Activated T-cell treated with anti-CD3 and anti-CD28 coated beads, Interleukin-2, amount 50 U/mL, for 1 hour (primary cell): ENCODE results near the gene MYO1F.
"Not testable (repeated sequence)": the region's sequence is repeated elsewhere in the genome, so short reads cannot be mapped to it uniquely, and the experiment has no call there.

Experiments used
- DNase-seq: peaks from one replicate; pipeline ENCODE4 v3.0.0-alpha.2; 2020

The MYO1F gene

DNA sequence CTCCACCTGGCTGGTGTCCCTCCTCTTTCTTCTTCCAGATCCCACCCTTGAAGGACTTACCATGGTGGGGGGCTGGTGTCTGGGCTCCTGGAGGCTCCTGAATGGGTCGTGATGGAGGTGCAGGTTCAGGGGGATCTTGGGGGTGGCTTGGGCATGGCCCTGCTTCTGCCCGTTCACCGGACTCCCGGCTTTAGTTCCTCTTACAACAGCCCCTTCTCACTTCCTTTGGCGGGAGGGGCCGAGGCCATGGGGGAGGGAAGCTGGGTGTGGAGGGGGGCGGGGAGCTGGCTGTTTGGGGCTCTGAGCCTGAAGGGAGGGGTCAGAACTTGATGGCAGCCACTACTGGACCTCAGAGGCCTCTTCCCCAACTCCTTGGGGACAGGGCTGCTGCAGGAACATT, at the start of gene MYO1F:
Gene MYO1F (minus strand): TSS at position 196 of the 400 bp plus-strand sequence. CDS start 133 bp downstream, at position 63.
- DNase-seq, result no peak

DNA sequence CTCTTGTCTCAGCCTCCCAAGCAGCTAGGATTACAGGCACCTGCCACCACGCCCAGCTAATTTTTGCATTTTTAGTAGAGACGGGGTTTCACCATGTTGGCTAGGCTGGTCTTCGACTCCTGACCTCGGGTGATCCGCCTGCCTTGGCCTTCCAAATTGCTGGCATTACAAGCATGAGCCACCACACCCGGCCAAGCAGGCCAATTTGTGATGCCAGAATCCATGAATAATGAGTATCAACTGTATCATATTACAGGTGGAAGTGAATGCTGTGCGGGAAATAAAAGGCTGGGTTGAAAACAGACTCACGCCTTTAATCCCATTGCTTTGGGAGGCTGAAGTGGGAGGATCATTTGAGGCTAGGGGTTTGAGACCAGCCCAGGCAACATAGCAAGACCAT, 49.6 kb upstream of the MYO1F start:
- DNase-seq, result no peak

DNA sequence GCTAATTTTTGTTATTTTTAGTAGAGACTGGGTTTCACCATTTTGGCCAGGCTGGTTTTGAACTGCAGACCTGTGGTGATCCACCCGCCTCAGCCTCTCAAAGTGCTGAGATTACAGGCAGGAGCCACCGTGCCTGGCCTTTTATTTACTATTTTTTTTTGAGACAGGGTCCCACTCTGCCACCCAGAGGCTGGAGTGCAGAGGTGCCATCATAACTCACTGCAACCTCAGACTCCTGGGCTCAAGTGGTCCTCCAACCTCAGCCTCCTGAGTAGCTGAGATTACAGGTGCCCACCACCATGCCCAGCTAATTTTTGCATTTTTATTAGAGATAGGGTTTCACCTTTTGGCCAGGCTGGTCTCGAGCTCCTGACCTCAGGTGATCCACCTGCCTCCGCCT, 45.6 kb upstream of the MYO1F start:
- DNase-seq, result not testable (repeated sequence)

- DNase-seq, result no peak
These were observed 41.5 kb upstream of the MYO1F start for GRCh38 chr19:8618751-8619150.

DNA sequence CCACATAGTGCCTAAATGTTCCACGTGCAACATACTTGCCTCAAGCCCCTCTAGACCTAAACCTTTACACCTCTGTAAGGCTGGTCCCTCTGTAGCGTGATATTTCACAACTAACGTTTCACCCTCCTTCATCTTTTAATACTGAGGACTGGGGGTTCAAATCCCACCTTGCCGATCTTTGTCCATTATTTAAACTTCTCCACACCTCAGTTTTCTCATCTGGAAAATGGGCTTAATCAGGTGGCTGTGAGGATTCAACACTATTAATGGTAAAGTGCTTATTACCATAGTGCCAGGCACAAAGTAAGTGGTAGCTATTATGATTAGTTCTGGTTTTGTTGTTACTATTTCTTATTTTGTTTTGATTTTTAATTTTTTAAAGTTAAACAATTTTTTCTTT, 40.7 kb upstream of the MYO1F start:
- no peak for DNase-seq

- DNase-seq, result not testable (repeated sequence)
These were observed 40.1 kb upstream of the MYO1F start for GRCh38 chr19:8617325-8617724.

DNA sequence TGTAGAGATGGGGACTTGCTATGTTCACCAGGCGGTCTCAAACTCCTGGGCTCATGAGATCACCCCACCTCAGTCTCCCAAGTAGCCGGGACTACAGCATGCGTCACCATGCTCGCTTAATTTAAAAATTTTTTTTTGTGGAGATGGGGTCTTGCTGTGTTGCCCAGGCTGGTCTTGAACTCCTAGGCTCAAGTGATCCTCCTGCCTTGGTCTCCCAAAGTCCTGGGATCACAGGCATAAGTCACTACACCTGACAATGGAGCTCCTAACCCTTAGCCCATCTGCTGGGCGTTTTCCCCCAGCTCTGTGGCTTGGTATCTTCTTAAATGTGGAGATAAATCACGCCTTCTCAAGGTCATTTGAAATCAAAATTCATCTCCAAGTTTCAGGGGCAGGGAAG, 39.6 kb upstream of the MYO1F start:
- no peak for DNase-seq

- DNase-seq, result peak; percentile 68
These were observed 38.8 kb upstream of the MYO1F start for GRCh38 chr19:8615813-8616596.

DNA sequence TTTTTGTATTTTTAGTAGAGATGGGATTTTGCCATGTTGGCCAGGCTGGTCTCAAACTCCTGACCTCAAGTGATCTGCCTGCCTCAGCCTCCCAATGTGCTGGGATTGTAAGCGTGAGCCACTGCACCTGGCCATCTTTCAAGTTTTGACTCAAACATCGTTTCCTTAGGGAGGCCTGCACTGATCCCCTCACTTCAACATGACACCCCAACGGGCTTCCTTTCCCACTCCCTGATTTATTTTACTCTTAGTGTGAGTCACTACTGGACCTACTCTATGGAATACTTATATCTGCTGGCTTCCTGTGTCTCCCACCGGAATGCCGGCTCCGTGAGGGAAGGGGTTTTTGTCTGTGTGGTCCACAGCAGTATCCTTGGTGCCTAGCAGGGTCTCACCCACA, 37.8 kb upstream of the MYO1F start:
- no peak for DNase-seq

DNA sequence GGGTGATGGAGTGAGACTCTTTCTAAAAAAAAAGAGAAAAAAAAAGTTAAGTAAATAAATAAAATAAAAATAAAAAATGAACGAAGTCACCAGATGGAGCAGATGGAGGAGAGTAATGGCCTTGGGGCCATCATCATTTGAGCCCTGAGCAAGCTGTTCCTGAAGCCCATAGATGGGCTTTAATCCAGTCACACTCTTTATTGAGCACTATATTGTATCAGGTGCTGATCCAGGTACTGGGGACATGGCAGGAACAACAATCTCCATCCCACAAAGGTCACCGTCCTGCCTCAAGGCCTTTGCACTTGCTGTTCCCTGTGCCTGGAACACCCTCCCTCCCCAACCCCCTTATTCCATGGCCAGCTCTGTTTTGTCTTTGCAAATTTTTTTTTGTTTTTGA, 37.2 kb upstream of the MYO1F start:
- DNase-seq, result no peak

DNA sequence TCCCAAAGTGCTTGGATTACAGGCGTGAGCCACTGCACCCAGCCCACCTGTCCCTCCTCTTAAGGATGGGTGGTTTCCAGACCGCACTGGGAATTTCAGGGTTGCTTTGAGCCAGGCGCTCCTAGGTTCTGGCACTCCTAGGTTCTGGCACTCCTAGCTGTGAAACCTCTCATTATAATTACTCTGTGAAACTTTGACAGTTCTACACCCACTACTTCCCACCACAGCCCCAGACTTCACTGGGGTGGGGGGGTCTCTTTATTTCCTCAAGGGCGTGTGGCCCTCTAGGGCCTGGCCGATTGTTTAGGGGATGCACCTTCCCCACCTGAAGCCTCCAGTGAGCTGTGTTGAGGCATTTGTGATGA, 35.5 kb upstream of the MYO1F start:
- no peak for DNase-seq

- DNase-seq, result no peak
These were observed 34.9 kb upstream of the MYO1F start for GRCh38 chr19:8611877-8612806.

GRCh38 chr19:8611391-8611876, 34.2 kb upstream of the MYO1F start:
- DNase-seq, result no peak

- no peak for DNase-seq
These were observed 33.7 kb upstream of the MYO1F start for GRCh38 chr19:8610936-8611300.

GRCh38 chr19:8610041-8610935, 33.0 kb upstream of the MYO1F start, which contains the start of gene ADAMTS10:
Gene ADAMTS10, minus strand, starts transcription at chr19:8610715. Its CDS starts 5,005 bp downstream, at chr19:8605710.
- peak; percentile 61 for DNase-seq

DNA sequence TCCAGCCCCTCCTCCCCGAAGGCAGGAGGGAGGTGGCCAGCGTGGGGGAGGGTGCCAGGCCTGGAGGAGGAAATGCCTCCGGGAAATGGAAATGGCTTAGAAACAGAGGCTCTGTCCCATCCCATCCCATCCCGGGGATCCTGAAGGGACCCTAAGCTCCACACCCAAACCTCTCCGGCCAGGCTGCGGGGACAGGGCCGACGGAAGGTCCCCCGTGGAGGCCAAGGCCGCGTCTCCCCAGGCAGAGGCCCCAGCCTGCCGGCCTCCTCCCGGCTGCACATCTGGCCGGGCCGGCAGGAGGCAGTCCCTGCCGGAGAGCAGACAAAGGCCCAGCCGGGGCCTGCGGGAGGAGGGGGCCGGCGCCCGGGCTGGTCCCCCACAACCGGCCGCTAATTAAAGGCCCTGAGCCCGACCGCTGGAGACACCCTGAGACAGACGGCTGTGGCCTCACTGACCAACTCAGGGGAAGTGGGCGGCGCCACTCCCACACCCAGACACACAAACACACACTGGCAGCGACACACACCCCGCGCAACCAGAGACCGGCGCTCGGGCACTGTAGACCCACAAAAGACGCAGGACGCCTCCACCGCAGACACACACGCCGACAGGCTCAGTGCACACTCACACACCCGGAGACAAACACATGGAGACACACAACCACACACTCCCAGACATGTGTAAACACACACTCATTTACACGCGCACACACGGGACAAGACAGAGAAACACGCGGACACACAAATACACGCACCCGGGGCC, 32.2 kb upstream of the MYO1F start:
- peak; percentile 33 for DNase-seq

DNA sequence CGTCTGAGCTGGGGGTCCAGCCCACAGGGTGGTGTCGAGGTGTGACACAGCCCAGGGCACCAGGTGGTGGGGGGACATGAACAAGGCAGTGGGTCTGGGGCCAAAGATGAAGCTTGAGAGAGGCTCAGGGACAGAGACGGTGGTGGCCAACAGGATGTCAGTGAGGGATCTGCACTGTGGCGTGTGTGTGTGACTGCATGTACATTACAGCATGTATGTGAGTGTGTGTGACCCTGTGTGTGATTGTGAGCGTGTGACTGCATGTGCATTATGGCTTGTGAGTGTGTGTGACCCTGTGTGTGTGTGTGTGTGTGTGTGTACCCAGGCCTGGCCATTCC, 31.7 kb upstream of the MYO1F start:
- DNase-seq, result no peak

DNA sequence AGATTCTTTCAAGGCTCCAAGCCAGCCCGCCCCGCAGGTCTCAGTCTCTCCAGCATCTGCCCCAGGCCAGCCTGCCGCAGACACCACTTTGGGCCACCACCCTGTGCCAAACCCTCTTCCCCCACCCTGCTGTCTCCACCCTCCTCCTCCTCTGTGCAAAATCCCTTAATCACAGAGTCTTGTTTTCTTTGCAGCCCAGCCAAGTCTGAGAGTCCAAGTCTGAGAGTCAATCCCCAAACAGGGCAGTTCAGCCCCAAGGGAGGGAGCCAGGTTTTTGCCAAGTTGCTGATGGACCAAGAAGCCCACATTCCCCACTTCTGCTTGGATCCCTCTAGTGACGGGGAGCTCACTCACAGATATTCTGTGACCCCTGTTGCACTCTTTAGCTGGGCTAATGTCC, 30.1 kb upstream of the MYO1F start:
- DNase-seq, result no peak

GRCh38 chr19:8605514-8605913, 28.3 kb upstream of the MYO1F start:
- no peak for DNase-seq

DNA sequence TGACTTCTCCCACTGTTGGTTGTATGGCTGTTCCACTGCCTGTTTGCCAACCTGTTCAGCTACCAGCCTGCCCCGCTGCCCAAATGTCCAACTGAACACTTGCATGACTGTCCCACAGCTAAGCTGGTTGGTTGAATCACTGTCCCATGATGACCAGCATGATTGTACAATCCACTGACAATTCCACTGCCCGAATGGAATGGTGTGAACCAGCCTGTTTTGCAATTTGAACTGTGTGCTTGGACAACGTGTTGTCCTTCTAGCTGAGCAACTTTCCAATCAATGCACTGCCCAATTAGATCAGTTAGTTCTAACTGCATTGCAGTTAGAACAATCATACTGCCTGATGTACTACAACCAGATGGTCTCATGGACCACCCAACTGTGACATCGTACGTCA, 24.6 kb upstream of the MYO1F start:
- DNase-seq, result no peak

DNA sequence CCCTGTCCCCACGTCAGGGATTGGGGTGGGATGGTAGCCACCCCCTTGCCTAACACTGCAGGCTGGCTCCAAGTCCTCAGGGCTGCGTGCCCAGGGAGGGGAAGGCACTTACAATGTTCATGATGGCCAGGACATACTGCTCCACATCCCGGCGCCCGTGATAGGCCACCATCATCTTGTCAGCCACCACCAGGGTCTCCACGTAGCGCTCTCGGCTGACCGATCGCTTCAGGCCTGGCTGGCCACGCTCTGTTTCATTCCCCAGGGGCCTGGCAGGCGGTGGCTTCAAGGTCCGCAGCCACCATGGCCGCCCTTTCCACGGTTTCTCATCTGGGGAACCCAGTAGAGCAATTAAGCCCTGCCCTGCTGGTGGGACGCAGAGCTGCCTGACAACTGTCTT, 23.6 kb upstream of the MYO1F start:
- DNase-seq, result no peak

- no peak for DNase-seq
These were observed 22.8 kb upstream of the MYO1F start for GRCh38 chr19:8600064-8600463.
